Keratinocyte (primary cell): ENCODE data around the gene DENND5B. TPM values are rescaled to one million over a fixed set of nuclear protein-coding genes. Genes with fewer than 3 reads are reported as not detected.

Experiments
- DNase-seq: peaks from one replicate; pipeline ENCODE4 v3.0.0-alpha.2; 2011; ENCODE audit warnings: low read depth, missing footprints, low spot score
- FAIRE-seq: peaks from 2 replicates; lab custom pipeline; 2011; peaks lifted over from hg19 to GRCh38; lab: Jason Lieb, UNC
- H2AFZ ChIP-seq: 2 replicates; pipeline ENCODE4 v1.6.0; 2012; ENCODE audit warnings: low read length, control low read depth, inconsistent platforms; ENCODE audit not compliant: control insufficient read depth
- H3K27ac ChIP-seq: 2 replicates; pipeline ENCODE4 v1.5.1; 2011; ENCODE audit warnings: low read length; ENCODE audit not compliant: control insufficient read depth, insufficient read depth
- H3K27me3 ChIP-seq: 3 replicates; pipeline ENCODE4 v1.6.0; 2011; ENCODE audit warnings: low read length; ENCODE audit not compliant: control insufficient read depth, insufficient read depth; ENCODE audit errors: extremely low read depth
- H3K36me3 ChIP-seq, 2 experiments: 2 replicates in 1 of 2; 3 replicates in 1 of 2; pipeline ENCODE4 v1.5.1; 2011; ENCODE audit warnings: low read length in 2 of 2, mild to moderate bottlenecking in 1 of 2; ENCODE audit not compliant: control insufficient read depth in 2 of 2, insufficient read depth in 2 of 2; ENCODE audit errors: extremely low read depth in 1 of 2
- H3K4me1 ChIP-seq: 3 replicates; pipeline ENCODE4 v1.5.1; 2011; ENCODE audit warnings: low read length; ENCODE audit not compliant: control insufficient read depth, insufficient read depth; ENCODE audit errors: extremely low read depth
- H3K4me2 ChIP-seq: 3 replicates; pipeline ENCODE4 v1.6.0; 2011; ENCODE audit warnings: low read depth, low read length; ENCODE audit not compliant: control insufficient read depth, insufficient read depth; ENCODE audit errors: extremely low read depth
- H3K4me3 ChIP-seq, 3 experiments: fragments of 200-600 bp in 1 of 3; sonication (generic) in 1 of 3; 2 replicates in 2 of 3; 3 replicates in 1 of 3; pipeline ENCODE4 v1.5.1; 2011 to 2016; ENCODE audit warnings: low read length in 3 of 3, mild to moderate bottlenecking in 3 of 3, control low read depth in 2 of 3, inconsistent platforms in 1 of 3, low read depth in 1 of 3, mixed read lengths in 1 of 3, mixed run types in 1 of 3, moderate library complexity in 1 of 3; ENCODE audit not compliant: control insufficient read depth in 2 of 3, insufficient read depth in 2 of 3; ENCODE audit errors: extremely low read depth in 1 of 3
- H3K79me2 ChIP-seq: 2 replicates; pipeline ENCODE4 v1.6.0; 2012; ENCODE audit warnings: low read length; ENCODE audit not compliant: control insufficient read depth, insufficient read depth
- H3K9ac ChIP-seq: 3 replicates; pipeline ENCODE4 v1.6.0; 2011; ENCODE audit warnings: low read length; ENCODE audit not compliant: control insufficient read depth, insufficient read depth; ENCODE audit errors: extremely low read depth
- H3K9me1 ChIP-seq: 3 replicates; pipeline ENCODE4 v1.6.0; 2011; ENCODE audit warnings: low read length; ENCODE audit not compliant: control insufficient read depth, insufficient read depth; ENCODE audit errors: extremely low read depth
- H3K9me3 ChIP-seq: 2 replicates; pipeline ENCODE4 v1.5.1; 2012; ENCODE audit warnings: low read depth, low read length; ENCODE audit not compliant: control insufficient read depth
- H4K20me1 ChIP-seq: 3 replicates; pipeline ENCODE4 v1.6.0; 2011; ENCODE audit warnings: low read length; ENCODE audit not compliant: control insufficient read depth, insufficient read depth; ENCODE audit errors: extremely low read depth
- CTCF ChIP-seq, 3 experiments: IDR thresholded peaks in 1 of 3; conservative IDR thresholded peaks in 1 of 3; optimal IDR thresholded peaks in 1 of 3; 2 replicates in 2 of 3; 3 replicates in 1 of 3; pipeline versions ENCODE3 to v1.5.1; 2011; ENCODE audit warnings: low read length in 3 of 3, mild to moderate bottlenecking in 3 of 3, moderate library complexity in 2 of 3, control low read depth in 1 of 3, inconsistent platforms in 1 of 3; ENCODE audit not compliant: insufficient read depth in 2 of 3; ENCODE audit errors: extremely low read depth in 1 of 3
- EZH2 ChIP-seq: IDR thresholded peaks from one replicate; pipeline ENCODE4 v1.6.1; 2012; ENCODE audit warnings: inconsistent platforms, mild to moderate bottlenecking, low read length, moderate library complexity
- dilution Hi-C: fragments of 300-500 bp; cut with MboI; formaldehyde crosslinking; loops from one replicate; pipeline ENCODE4 v1.7.0; 2020; ENCODE audit warnings: low sequenced_read_pairs; ENCODE audit not compliant: extremely low pct_ligation_motif_present
- polyA plus RNA-seq, 5 experiments: library from polyadenylated mRNA; depleted of rRNA in 3 of 5; stranded (reverse) in 3 of 5; stranded (forward) in 1 of 5; unstranded in 1 of 5; fragments of >200 nt; gene quantifications; 1 replicate in 1 of 5; 2 replicates in 3 of 5; 3 replicates in 1 of 5; pipeline versions ENCODE4 v1.2.1 to v1.2.3, GENCODE V29; 2011 to 2012; ENCODE audit warnings: missing spikeins in 2 of 5, low read depth in 1 of 5, low replicate concordance in 1 of 5

Gene DENND5B
- polyA plus RNA-seq, 1 donor (not counting 4 experiments of a cell fraction or from before 2014, with no cell fraction given), result 4.7 TPM

GRCh38 chr12:31366104-31366621 is 224.8 kb downstream of the DENND5B start:
- no peak for FAIRE-seq

GRCh38 chr12:31363831-31364230 is 227.1 kb downstream of the DENND5B start:
- H3K36me3 ChIP-seq, result no peaks in the 10 kb centered on the region
- DNase-seq (no peak), FAIRE-seq (no peak)
- TF ChIP-seq EZH2 (no peak), CTCF (optimal IDR thresholded peaks at IDR 0.05 in 1 of 3, IDR thresholded peaks at IDR 0.05 in 1 of 3, conservative IDR thresholded peaks at IDR 0.05 in 1 of 3; ENCODE audit: extremely low read depth in 1 of 3, insufficient read depth in 2 of 3, low read length in 3 of 3) (no peak)
- no peaks in the 10 kb centered on the region for H3K9me3 ChIP-seq
- H4K20me1 ChIP-seq, result no peaks in the 10 kb centered on the region
- no peak overlapping the region for H3K27ac ChIP-seq
- H3K9me1 ChIP-seq, result no peaks in the 10 kb centered on the region
- dilution Hi-C loops, result no loop called here
- no peaks in the 10 kb centered on the region for H3K79me2 ChIP-seq
- no peak overlapping the region for H3K4me2 ChIP-seq
- no peak overlapping the region for H2AFZ ChIP-seq
- H3K4me3 ChIP-seq, result no peak overlapping the region
- no peaks in the 10 kb centered on the region for H3K27me3 ChIP-seq
- H3K4me1 ChIP-seq, result peaks cover 22% of the 10 kb centered on the region
- no peak overlapping the region for H3K9ac ChIP-seq

More at GRCh38 chr12:31366104-31366621, 224.8 kb downstream of the DENND5B start:
- Histone ChIP-seq H3K36me3 (no peaks in the 10 kb centered on the region), H2AFZ (no peak overlapping the region), H3K9ac (no peak overlapping the region), H3K4me3 (no peak overlapping the region), H3K9me1 (no peaks in the 10 kb centered on the region), H3K27ac (no peak overlapping the region), H3K9me3 (no peaks in the 10 kb centered on the region), H3K4me1 (peaks cover 27% of the 10 kb centered on the region), H3K4me2 (no peak overlapping the region), H3K79me2 (no peaks in the 10 kb centered on the region), H4K20me1 (no peaks in the 10 kb centered on the region), H3K27me3 (no peaks in the 10 kb centered on the region)
- DNase-seq, result no peak
- dilution Hi-C loops, result no loop called here
- TF ChIP-seq EZH2, result no peak
- TF ChIP-seq CTCF (optimal IDR thresholded peaks at IDR 0.05 in 1 of 3, IDR thresholded peaks at IDR 0.05 in 1 of 3, conservative IDR thresholded peaks at IDR 0.05 in 1 of 3; ENCODE audit: extremely low read depth in 1 of 3, insufficient read depth in 2 of 3, low read length in 3 of 3), result no peak
